H1 (cell line): Measurements from ENCODE around the gene CSPG5. TPM values are rescaled to one million over a fixed set of nuclear protein-coding genes. Genes with fewer than 3 reads are reported as not detected.

ENCODE experiments used
- MAX ChIP-seq: IDR thresholded peaks from 2 replicates; pipeline ENCODE4 v1.6.1; 2012; ENCODE audit warnings: inconsistent platforms
- polyA plus RNA-seq, 7 experiments: library from polyadenylated mRNA; depleted of rRNA in 3 of 7; stranded (reverse) in 5 of 7; unstranded in 2 of 7; fragments of >200 nt in 5 of 7; fragments of 200-250 nt in 2 of 7; gene quantifications; 1 replicate in 5 of 7; 2 replicates in 1 of 7; 4 replicates in 1 of 7; pipeline versions ENCODE4 v1.2.1 to v1.2.3, GENCODE V29; 2011 to 2013; ENCODE audit warnings: missing spikeins in 2 of 7, mixed read lengths in 2 of 7
- total RNA-seq: library from RNA; stranded (reverse); fragmentation: NEBNext Ultra II Directional; extraction: Animal tissue kit (Norgen Biotek cat#: 25700); gene quantifications from 2 replicates; pipeline ENCODE4 v1.2.1, GENCODE V29; 2021

CSPG5 gene
- total and polyA plus RNA-seq, 2 of the 8 experiments (the other 6 are each of a cell fraction or from before 2014, with no cell fraction given), result 2.1 to 7.4 TPM

GRCh38 chr3:47601281-47601680 is 22.6 kb upstream of the CSPG5 start (continued):
- TF ChIP-seq MAX, result no peak
